NCI-H524 (cell line): Measurements from ENCODE around the gene HOXD11.

Experiments
- DNase-seq, 2 experiments: peaks; one replicate each; lab custom pipeline; 2025; lab: John Stamatoyannopoulos, UW

The HOXD11 gene

GRCh38 chr2:176081376-176081836, 25.7 kb upstream of the HOXD11 start:
- DNase-seq: no peak

DNA sequence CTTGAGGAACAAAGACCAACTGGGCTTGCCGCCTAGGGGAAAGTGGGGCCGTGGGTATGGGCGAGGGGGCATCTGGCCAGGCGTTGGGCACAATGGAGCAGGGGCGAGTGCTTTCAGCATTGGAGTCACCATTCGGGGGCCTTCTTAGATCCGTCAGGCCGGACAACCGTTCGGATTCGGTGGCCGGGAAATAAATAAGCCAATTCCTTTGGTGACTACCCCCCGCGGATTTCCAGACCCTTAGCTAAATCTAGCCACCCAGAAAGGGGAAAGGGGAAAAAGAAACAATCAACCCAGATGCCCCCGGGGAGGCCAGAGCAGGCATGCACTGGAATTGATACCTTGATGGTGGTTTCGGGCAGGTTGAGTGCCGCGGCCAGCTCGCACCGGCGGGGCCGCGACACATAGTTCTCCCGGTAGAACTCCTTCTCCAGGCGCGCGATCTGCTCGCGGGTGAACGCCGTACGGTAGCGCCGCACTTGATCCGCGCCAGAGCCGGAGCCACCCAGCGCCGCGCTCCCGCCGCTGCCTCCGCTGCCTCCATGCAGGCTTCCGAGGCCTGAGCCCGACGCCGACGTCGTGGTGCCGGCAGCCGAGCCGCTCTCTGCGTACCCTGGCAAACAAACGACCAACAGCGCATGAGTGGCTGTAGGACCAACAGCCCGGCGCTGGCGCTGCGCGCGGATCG, 25.1 kb upstream of the HOXD11 start:
- DNase-seq: no peak

DNA sequence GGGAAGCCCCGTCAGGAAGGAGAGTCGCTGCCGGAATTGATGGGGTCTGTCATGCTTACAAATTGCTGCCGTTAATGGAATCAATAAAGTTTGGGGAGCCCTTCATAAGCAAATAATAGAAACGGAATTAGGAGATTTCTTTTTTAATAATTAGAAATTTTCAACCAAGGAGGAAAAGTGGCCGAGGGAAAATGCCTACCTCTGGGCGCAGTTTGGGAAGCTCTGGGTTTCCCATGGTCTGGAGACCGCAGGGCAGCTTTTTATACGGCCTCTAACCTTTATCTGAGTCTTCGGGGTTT, 24.6 kb upstream of the HOXD11 start:
- no peak for DNase-seq

DNA sequence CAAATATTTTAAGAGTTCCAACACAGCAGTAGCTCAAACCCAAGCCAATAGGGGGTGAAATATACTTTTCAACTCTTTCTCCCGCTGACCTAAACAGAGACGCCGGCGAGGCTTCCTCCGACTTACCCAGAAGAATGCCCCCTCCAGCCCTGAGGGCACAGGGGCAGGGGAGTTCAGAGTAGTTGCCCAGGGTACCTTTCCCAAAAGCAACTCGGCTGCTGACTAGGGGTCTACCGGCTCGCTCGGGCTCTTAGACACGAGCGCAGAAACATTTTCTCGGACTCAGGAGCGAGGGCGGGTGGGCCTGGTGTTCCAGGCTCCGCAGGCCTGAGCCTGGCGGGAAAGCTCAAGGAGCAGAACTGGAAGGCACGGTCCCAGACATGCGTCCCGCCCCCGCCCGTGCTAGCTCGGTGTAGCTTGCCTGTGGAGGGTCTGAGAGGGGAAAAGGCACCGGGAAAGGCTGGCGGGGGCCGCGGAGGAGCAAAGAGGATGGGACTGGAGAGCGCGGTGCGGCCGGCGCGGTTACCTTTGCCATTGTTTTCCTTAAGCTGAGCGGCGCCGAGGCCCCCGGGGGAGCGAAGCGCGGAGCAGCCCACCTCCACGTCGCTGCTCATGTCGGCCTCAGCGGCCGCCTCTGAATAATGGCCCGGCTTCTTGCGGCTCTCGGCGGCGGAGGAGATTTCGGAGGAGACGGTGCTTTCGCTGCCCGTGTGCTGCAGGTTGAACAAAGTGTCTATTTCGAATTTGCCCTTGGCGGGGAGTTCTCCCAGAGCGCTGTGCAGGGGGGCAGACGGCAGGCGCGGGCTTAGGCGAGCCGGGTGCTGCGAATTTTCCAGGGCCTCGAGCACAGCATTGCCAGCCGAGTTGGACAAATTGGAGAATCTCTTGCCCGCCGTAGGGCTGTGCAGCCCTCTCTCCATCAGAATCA, 24.0 kb upstream of the HOXD11 start:
- DNase-seq: peak; percentile 25 to 35

DNA sequence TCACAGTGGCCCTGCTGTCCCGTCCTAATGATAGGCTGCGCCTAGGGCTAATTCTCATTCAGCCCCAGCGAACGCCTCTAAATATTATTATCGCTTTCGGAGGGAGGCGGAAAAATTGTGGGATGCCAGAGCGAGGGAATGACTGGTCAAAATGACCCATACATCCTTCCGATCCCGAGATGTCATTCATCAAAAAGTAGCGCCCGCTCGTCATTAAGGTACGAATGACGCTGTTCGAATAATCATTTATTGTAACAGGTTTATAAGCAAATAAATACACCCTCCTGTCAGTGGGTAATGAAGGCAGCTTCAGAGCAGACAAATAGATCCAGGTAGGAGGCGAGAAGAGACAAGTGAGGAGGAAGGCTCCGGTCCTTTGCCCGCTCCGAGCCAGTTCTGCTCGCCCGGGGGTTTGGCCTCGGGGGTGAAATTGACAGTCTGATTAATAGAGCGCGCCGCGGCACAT, 23.3 kb upstream of the HOXD11 start, which contains the start of gene EVX2:
TSS of gene EVX2 (minus strand) at position 167 of the 466 bp plus-strand sequence. CDS start 186 bp downstream, outside the sequence.
- peak in 1 of 2 experiments; percentile 29 for DNase-seq

DNA sequence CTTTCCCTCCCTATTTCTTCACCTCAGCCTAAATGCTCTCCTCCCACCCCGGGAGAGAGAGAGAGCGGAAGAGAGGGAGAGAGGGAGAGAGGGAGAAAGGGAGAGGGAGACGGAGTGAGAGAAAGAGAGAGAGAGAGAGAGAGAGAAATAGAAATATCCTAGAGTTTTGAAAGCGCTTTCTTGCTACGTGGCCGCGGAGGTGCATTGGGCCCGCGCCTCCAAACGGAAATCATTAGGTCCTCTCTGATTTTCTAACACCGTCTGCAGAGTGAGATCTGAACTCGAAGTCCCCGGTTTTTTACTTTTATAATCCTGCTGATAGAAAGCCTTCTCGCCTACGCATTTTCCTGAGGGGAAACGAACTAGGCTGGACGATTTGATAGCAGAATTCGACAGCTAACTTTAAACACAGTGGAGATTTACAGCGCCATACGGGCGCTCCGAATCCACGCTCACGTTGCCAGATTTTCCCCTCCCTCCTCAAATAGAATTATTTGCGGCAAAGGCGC, 22.4 kb upstream of the HOXD11 start:
- peak; percentile 27 to 55 for DNase-seq

DNA sequence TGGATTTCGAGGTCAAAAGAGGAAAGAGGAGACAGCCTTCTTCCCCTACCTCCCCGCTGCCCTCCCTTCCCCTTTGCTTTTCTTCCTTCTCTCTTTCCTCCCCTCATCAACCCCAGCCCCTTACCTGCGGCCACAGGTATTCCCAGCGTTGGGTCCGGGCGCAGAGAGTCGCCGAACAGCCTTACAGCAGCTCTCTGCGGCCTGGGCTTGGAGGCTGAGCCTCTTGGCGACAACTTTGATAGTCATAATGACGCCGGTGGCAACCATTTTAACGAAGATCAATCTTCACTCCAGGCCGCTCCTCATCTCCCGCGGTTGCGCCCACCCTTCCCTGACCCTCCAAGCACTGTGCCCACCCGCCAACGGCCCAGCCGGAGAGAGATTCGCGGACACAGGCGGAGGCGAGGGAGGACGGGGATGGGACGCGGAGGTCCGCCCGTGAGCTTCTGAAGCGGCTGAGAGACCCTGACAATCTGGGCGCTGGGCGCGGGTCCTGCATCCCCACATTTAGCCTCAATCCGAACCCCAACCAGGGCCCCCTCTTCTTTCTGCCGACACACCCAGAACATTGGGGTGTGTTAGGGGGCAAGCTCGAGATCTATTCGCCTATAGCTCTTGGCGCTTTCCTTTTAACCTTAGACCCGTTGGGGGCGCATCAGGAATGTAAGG, 21.8 kb upstream of the HOXD11 start:
- DNase-seq: peak in 1 of 2 experiments; percentile 55

DNA sequence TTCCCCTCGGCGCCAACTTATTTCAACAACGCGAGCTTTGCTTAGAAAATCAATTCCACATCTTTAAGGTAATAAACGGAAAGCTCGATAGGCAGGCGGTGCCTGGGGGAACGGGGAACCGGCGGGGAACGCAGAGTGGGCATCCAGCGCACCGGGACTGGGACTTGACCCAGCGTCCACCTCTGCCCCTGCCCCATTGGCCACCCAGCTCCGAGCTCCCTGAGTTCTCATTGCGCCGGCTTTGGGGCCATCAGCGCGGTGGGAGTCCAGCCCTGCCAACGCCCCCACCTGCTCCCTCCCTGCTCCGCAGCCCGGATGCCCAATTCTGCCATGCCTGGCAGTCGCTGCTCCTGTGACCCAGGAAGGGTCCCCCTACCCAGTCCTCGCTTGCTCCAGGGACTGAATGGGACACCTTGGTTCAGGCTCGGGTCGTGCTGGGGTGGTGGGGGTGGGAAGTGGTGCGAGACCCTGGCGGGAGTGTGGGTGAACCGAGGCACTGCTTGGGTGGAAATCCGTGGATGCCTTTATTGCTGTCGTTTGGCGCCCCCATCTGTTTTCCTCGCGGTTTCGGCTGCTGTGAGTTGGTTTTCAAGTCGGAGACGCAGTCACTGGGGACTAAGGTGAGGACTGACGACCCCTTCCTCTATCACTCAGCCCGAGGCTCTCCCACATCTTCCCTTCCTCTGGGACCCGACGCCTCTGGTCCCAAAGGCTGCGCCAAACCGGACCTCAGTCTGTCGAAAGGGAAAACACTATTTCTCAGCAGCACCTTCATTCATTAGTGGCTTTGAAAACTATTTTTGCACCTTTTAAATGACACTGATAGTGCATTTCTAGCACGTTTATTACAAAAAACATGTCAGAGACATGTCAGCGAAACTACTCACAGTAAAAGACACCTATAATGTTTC, 21.0 kb upstream of the HOXD11 start:
- peak; percentile 39 to 71 for DNase-seq

DNA sequence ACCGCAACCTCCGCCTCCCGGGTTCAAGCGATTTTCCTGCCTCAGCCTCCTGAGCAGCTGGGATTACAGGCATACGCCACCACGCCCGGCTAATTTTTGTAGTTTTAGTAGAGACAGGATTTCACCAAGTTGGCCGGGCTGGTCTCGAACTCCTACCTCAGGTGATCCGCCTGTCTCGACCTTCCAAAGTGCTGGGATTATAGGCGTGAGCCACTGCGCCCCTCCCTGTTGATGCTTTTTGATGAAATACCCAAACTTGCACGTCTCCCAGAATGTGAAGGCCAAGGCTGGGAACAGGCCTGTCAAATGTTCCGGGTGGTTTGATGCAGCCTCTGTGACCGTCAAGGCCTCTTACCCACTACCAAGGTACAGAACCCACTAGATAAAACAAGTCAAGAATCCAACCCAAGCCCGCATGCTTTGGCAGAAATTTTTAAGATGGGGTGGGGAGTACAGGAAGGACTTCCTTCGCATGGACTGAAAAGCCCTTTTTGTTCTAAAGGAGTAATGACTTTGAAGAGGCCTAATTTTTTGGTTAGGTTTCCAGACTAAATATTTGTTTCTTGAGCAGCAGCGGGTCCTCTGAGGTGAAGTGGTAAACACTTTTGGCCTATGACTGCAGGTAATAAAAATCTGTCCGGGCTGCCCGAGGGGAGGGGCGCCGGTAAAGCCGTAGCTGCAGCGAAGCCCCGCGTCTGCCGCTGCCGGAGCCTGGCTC, 19.6 kb upstream of the HOXD11 start:
- DNase-seq: no peak

- peak; percentile 40 to 76 for DNase-seq
These were observed 18.8 kb upstream of the HOXD11 start for GRCh38 chr2:176088048-176088936.

DNA sequence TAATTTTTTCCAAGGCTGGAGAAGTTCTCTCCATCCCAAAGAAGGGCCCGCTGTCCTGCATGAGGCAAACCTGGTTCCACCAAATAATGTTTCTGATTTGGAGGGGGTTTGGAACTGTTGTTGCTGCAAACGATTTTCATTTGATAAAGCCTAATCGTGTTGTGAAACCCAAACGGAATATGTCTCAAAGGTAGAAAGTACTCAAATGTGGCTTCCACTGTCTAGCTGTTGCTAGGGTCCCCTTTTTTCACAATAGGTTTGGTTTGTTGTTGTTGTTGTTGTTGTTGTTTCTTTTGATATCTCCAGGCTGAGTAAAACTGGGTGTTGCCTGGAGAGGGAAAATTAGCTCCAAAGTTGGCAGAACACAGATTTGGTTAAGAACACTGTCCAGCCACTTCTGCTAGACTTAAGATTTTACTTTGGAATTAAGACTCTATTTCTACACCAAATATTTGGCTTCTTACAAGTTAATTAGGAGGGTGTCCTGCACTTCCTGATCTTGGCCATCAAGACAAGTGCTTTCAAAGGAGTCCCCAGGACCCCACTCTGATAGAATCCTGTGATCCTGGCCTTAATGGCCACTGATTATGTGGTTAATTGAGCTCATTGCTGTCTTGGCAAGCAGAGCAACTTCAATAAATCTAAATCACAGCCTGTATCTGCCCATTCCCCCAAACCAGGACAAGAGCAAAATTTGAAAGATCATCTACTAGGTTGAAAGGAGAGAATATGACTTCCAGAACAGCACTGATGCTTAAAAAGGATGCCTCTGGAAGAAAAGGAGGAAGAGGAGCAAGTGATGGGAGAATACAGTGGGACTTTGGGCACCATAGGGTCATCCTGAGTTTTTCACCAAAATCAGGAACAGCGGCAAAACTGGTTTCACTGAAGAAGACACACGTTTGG, 17.9 kb upstream of the HOXD11 start:
- no peak for DNase-seq

GRCh38 chr2:176089843-176090395, 17.2 kb upstream of the HOXD11 start:
- DNase-seq: no peak

- DNase-seq: no peak
These were observed 16.2 kb upstream of the HOXD11 start for GRCh38 chr2:176090862-176091261.

- no peak for DNase-seq
These were observed 15.5 kb upstream of the HOXD11 start for GRCh38 chr2:176091329-176092258.

- peak; percentile 19 to 55 for DNase-seq
These were observed 14.6 kb upstream of the HOXD11 start, which contains the start of gene HOXD13 for GRCh38 chr2:176092270-176093144. Gene HOXD13, plus strand, starts transcription at chr2:176092721. Its CDS starts 170 bp downstream, at chr2:176092891.
